Cardiac ventricle fibroblast (primary cell): ENCODE data around the gene ANAPC5. TPM values are rescaled to one million over a fixed set of nuclear protein-coding genes. Genes with fewer than 3 reads are reported as not detected.

Source experiments
- total RNA-seq: library from RNA; depleted of rRNA; stranded (reverse); fragments of >200 nt; gene quantifications from 2 replicates; pipeline ENCODE4 v1.2.3, GENCODE V29; 2015

Gene ANAPC5
- total RNA-seq = 70.8 and 84.2 TPM in 2 replicates

GRCh38 chr12:121351820-121352681, at the start of gene ANAPC5:
TSS of gene ANAPC5 (minus strand) at chr12:121352411. CDS start at chr12:121352340, 71 bp downstream.

GRCh38 chr12:121399391-121400331, 47.5 kb upstream of the ANAPC5 start, which contains the start of gene RNF34:
TSS of gene RNF34 (plus strand) at chr12:121400118. CDS start at chr12:121400213, 95 bp downstream.

GRCh38 chr12:121296618-121297434, 55.4 kb downstream of the ANAPC5 start, which contains the start of gene CAMKK2:
TSS of gene CAMKK2 (minus strand) at chr12:121296709. CDS start at chr12:121274526, 22,183 bp downstream.

Other genes with a start within 250 kb of the ANAPC5 start
- gene P2RX7, start 219.5 kb downstream of the ANAPC5 start, total RNA-seq = not detected in 2 replicates
- gene P2RX4, start 142.3 kb downstream of the ANAPC5 start, total RNA-seq = 11.0 and 14.4 TPM in 2 replicates
- gene CAMKK2, start 55.7 kb downstream of the ANAPC5 start, total RNA-seq = 23.3 and 26.2 TPM in 2 replicates
- gene RNF34, start 47.7 kb upstream of the ANAPC5 start, total RNA-seq = 20.0 and 28.8 TPM in 2 replicates
- gene KDM2B, start 228.6 kb upstream of the ANAPC5 start, total RNA-seq = 13.3 and 20.2 TPM in 2 replicates